ENCODE data around the gene E2F1.
"Not testable (repeated sequence)": the region's sequence is repeated elsewhere in the genome, so short reads cannot be mapped to it uniquely, and the experiment has no call there.

E2F1 gene

GRCh38 chr20:33650111-33650752, 36.0 kb downstream of the E2F1 start:
- H3K27me3 ChIP-seq, result peaks cover 5% of the 10 kb centered on the region
- no peak overlapping the region for H3K4me3 ChIP-seq (ENCODE audit: low read depth in 1 of 2, low read length in 1 of 2)
- H3K4me1 ChIP-seq (ENCODE audit: control insufficient read depth in 1 of 2, insufficient read depth in 1 of 2, low read depth in 1 of 2, low read length in 1 of 2), result no peaks in the 10 kb centered on the region
- H3K9me3 ChIP-seq, result no peaks in the 10 kb centered on the region
- TF ChIP-seq CTCF (IDR thresholded peaks at IDR 0.05), result no peak
- H3K36me3 ChIP-seq, result peaks cover 29% of the 10 kb centered on the region
- H3K27ac ChIP-seq, result no peak overlapping the region

- Histone ChIP-seq H3K27ac (no peak overlapping the region), H3K4me3 (ENCODE audit: low read depth in 1 of 2, low read length in 1 of 2) (no peak overlapping the region), H3K9me3 (no peaks in the 10 kb centered on the region), H3K36me3 (peaks cover 39% of the 10 kb centered on the region), H3K27me3 (no peaks in the 10 kb centered on the region), H3K4me1 (ENCODE audit: control insufficient read depth in 1 of 2, insufficient read depth in 1 of 2, low read depth in 1 of 2, low read length in 1 of 2) (no peaks in the 10 kb centered on the region)
- TF ChIP-seq CTCF (IDR thresholded peaks at IDR 0.05), result no peak
These were observed 36.9 kb downstream of the E2F1 start for GRCh38 chr20:33649201-33649681.

DNA sequence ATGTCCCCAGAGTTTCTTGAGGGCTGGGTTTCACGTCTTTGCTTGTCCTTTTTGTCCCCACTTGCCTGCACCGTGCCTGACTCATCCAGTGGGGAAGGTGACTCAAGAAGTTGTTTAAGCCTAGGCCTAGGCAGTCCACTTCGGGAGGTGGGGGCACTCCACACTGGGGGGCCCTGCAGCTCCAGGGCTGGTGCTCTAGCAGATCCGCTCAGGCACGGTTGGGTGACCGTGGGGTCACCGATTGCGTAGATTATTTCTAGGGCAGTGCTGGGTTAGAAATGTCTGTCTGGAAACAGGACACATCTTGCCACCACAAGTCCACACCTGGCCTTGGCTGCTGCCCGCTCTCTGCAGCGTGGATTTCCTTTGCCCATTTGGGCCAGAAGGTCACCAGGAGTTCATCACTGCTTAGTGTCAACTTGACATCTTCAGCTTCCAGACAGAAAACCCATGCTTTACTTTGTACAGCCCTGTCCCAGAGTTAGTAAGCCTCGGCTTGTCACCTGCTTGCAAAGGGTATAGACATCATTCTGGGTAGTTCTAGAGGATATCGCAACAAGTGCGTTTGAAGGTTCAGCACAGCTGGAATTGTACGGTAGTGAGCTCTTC, 37.7 kb downstream of the E2F1 start:
- no peaks in the 10 kb centered on the region for H3K4me1 ChIP-seq (ENCODE audit: control insufficient read depth in 1 of 2, insufficient read depth in 1 of 2, low read depth in 1 of 2, low read length in 1 of 2)
- H3K4me3 ChIP-seq (ENCODE audit: low read depth in 1 of 2, low read length in 1 of 2), result no peak overlapping the region
- H3K9me3 ChIP-seq, result no peaks in the 10 kb centered on the region
- no peak overlapping the region for H3K27ac ChIP-seq
- peaks cover 42% of the 10 kb centered on the region for H3K36me3 ChIP-seq
- H3K27me3 ChIP-seq, result no peaks in the 10 kb centered on the region
- TF ChIP-seq CTCF (IDR thresholded peaks at IDR 0.05), result no peak

GRCh38 chr20:33647603-33648395, 38.4 kb downstream of the E2F1 start:
- no peak overlapping the region for H3K27ac ChIP-seq
- no peaks in the 10 kb centered on the region for H3K27me3 ChIP-seq
- H3K4me1 ChIP-seq (ENCODE audit: control insufficient read depth in 1 of 2, insufficient read depth in 1 of 2, low read depth in 1 of 2, low read length in 1 of 2), result no peaks in the 10 kb centered on the region
- no peak overlapping the region for H3K4me3 ChIP-seq (ENCODE audit: low read depth in 1 of 2, low read length in 1 of 2)
- H3K9me3 ChIP-seq, result no peaks in the 10 kb centered on the region
- peaks cover 42% of the 10 kb centered on the region for H3K36me3 ChIP-seq
- TF ChIP-seq CTCF (IDR thresholded peaks at IDR 0.05), result no peak

DNA sequence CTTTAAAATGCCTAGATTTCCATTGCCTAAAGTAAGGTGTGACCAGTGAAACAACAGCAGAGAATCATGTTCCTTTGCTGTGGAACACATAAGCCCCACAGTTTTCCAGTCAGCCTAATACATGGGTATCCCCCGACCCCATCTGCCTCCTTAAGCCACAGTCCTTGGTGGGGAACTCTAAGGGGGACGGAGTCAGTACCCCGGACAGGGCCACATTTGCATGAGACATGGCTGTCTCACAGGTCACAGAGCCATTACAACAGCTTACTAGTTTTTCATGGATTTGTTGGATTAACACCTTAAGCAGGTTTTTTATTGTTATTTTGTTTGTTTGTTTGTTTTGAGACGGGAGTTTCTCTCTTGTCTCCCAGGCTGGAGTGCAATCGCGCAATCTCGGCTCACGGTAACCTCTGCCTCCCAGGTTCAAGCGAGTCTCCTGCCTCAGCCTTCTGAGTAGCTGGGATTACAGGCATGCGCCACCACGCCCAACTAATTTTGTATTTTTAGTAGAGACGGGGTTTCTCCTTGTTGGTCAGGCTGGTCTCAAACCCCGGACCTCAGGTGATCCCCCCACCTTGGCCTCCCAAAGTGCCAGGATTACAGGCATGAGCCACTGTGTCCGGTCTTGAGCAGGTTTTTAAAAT, 39.1 kb downstream of the E2F1 start:
- H3K27me3 ChIP-seq; H3K4me1 ChIP-seq (ENCODE audit: control insufficient read depth in 1 of 2, insufficient read depth in 1 of 2, low read depth in 1 of 2, low read length in 1 of 2); H3K9me3 ChIP-seq; H3K4me3 ChIP-seq (ENCODE audit: low read depth in 1 of 2, low read length in 1 of 2); H3K27ac ChIP-seq: not testable (repeated sequence)
- H3K36me3 ChIP-seq, result peaks cover 42% of the 10 kb centered on the region
